ENCODE measurements around the gene SLC48A1.

DNA sequence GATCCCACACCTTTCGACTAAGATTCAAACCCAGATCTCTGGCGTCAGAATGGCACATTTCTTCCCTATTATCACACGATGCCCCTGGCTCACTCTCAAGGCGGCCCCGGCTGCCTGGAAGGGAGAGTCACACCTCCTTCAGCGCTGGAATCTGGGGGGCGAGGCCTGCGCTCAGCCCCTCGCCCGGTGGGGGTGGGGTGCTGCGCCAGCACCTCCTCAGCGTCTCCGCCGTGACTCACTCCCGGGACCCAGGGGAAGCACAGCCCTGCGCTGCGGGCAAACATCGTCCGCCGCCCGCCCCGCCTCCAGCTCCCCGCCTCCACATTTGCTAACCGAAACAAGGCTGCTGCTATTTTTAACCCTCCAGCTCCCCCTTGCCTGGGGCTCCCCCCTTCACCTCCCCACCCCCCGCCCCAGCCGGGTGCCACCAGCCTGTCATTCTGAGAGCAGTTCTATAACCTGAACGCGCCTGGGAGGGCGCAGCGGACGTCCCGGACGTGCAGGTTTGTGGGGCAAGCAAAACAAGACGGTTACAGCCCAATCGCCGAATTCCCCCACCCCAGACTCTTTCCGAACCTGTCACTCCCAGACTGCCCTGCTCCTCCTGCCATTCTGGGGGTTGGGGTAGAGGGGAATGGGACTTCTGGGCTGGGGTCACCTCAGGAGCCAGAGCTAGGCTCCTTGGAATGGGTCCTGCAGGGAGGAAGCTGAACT lies 39.9 kb downstream of the SLC48A1 start:
- TF ChIP-seq, protein P1, sequence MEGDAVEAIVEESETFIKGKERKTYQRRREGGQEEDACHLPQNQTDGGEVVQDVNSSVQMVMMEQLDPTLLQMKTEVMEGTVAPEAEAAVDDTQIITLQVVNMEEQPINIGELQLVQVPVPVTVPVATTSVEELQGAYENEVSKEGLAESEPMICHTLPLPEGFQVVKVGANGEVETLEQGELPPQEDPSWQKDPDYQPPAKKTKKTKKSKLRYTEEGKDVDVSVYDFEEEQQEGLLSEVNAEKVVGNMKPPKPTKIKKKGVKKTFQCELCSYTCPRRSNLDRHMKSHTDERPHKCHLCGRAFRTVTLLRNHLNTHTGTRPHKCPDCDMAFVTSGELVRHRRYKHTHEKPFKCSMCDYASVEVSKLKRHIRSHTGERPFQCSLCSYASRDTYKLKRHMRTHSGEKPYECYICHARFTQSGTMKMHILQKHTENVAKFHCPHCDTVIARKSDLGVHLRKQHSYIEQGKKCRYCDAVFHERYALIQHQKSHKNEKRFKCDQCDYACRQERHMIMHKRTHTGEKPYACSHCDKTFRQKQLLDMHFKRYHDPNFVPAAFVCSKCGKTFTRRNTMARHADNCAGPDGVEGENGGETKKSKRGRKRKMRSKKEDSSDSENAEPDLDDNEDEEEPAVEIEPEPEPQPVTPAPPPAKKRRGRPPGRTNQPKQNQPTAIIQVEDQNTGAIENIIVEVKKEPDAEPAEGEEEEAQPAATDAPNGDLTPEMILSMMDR (IDR thresholded peaks at IDR 0.05) = no peak
- TF ChIP-seq POLR2AphosphoS5 (IDR thresholded peaks at IDR 0.05; ENCODE audit: low read depth, low read length) (no peak), RAD21 (IDR thresholded peaks at IDR 0.05; ENCODE audit: low read length) (no peak), TAF1 (IDR thresholded peaks at IDR 0.05; ENCODE audit: borderline replicate concordance, low read depth, low read length) (no peak), NFIC (IDR thresholded peaks at IDR 0.05; ENCODE audit: borderline replicate concordance) (no peak), JUND (IDR thresholded peaks at IDR 0.05) (peak; percentile 65), YY1 (IDR thresholded peaks at IDR 0.05; ENCODE audit: low read depth) (no peak), SMC3 (IDR thresholded peaks at IDR 0.05; ENCODE audit: low read depth, low read length) (no peak), EZH2phosphoT487 (IDR thresholded peaks at IDR 0.05; ENCODE audit: borderline replicate concordance, low read depth) (no peak), NRF1 (IDR thresholded peaks at IDR 0.05; ENCODE audit: low read depth, low read length) (no peak)
- TF ChIP-seq, protein P2, sequence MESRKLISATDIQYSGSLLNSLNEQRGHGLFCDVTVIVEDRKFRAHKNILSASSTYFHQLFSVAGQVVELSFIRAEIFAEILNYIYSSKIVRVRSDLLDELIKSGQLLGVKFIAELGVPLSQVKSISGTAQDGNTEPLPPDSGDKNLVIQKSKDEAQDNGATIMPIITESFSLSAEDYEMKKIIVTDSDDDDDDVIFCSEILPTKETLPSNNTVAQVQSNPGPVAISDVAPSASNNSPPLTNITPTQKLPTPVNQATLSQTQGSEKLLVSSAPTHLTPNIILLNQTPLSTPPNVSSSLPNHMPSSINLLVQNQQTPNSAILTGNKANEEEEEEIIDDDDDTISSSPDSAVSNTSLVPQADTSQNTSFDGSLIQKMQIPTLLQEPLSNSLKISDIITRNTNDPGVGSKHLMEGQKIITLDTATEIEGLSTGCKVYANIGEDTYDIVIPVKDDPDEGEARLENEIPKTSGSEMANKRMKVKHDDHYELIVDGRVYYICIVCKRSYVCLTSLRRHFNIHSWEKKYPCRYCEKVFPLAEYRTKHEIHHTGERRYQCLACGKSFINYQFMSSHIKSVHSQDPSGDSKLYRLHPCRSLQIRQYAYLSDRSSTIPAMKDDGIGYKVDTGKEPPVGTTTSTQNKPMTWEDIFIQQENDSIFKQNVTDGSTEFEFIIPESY (IDR thresholded peaks at IDR 0.05; ENCODE audit: borderline replicate concordance, low read depth) = no peak
- TF ChIP-seq, protein P3, sequence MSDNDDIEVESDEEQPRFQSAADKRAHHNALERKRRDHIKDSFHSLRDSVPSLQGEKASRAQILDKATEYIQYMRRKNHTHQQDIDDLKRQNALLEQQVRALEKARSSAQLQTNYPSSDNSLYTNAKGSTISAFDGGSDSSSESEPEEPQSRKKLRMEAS (IDR thresholded peaks at IDR 0.05; ENCODE audit: low read depth) = peak; percentile 16; the same call in 1 of the 2 replicates

Data from SK-N-SH (cell line).